Erythroblast (primary cell): ENCODE results near the gene PPP4R1.

Experiments used
- GATA1 ChIP-seq: IDR thresholded peaks from 2 replicates; pipeline ENCODE4 v1.6.1; 2011; ENCODE audit warnings: low read depth, mild to moderate bottlenecking, control low read depth, low read length, moderate library complexity
- POLR2A ChIP-seq: IDR thresholded peaks from 2 replicates; pipeline ENCODE4 v1.6.1; 2011; ENCODE audit warnings: mild to moderate bottlenecking, low read length

- TF ChIP-seq POLR2A, result no peak
- no peak for TF ChIP-seq GATA1
Observed at GRCh38 chr18:9526458-9526857, 87.9 kb downstream of the PPP4R1 start.
